HCT116 (cell line): ENCODE results near the gene STARD3. TPM values are rescaled to one million over a fixed set of nuclear protein-coding genes. Genes with fewer than 3 reads are reported as not detected.

Experiments
- ATAC-seq: fragments of 200-7000 bp; cut with Tn5 transposase; 2 replicates; pipeline ENCODE4 v1.9.1; 2020; ENCODE audit warnings: mild to moderate bottlenecking, moderate library complexity
- BruUV-seq: library from RNA; stranded (reverse); fragments of 400-500 nt; replicated peaks from 2 replicates; lab custom pipeline; 2021; lab: Mats Ljungman, UMichigan
- CTCF ChIA-PET: fragments of 300-600 bp; sonication (Branson Sonifier 250); formaldehyde crosslinking; loops from one replicate; lab custom pipeline; 2021; ENCODE audit warnings: antibody characterized with exemption; lab: Charles Lee
- POLR2A ChIA-PET: fragments of 300-600, 350-600 bp; sonication (Branson Sonifier 250); formaldehyde crosslinking; loops from one replicate; lab custom pipeline; 2021; ENCODE audit warnings: antibody characterized with exemption; lab: Charles Lee
- RAD21 ChIA-PET, 2 experiments: fragments of 300-600 bp; sonication (Branson Sonifier 250); formaldehyde crosslinking; loops; one replicate each; lab custom pipeline; 2023; ENCODE audit warnings: low total read pairs in 2 of 2; ENCODE audit not compliant: uncharacterized antibody in 2 of 2, unreplicated experiment in 2 of 2, low non-redundant PET in 1 of 2; lab: Charles Lee
- DNase-seq: peaks from one replicate; pipeline ENCODE4 v3.0.0-alpha.2; 2010; ENCODE audit warnings: low read depth, low spot score
- H2AFZ ChIP-seq: fragments of 200-600 bp; shearing (Covaris generic), sonication (generic); 2 replicates; pipeline ENCODE4 v1.6.1; 2017; ENCODE audit warnings: low read depth, mixed run types, mixed read lengths, antibody characterized with exemption, low read length; ENCODE audit not compliant: poor library complexity, severe bottlenecking
- H3K27ac ChIP-seq: 2 replicates; pipeline ENCODE4 v1.5.1; 2012; ENCODE audit warnings: low read depth, low read length
- H3K27me3 ChIP-seq: fragments of 200-600 bp; sonication (generic); 2 replicates; pipeline ENCODE4 v1.6.1; 2016; ENCODE audit warnings: mixed run types, low read length, mixed read lengths; ENCODE audit not compliant: insufficient read depth
- H3K36me3 ChIP-seq, 2 experiments: fragments of 200-500 bp in 1 of 2; fragments of 200-600 bp in 1 of 2; sonication (Bioruptor generic) in 1 of 2; sonication (generic) in 1 of 2; 2 replicates each; pipeline versions ENCODE4 v1.5.1 to v1.6.1; 2014 to 2016; ENCODE audit warnings: low read length in 2 of 2, inconsistent platforms in 1 of 2, mixed read lengths in 1 of 2, mixed run types in 1 of 2; ENCODE audit not compliant: insufficient read depth in 2 of 2, control insufficient read depth in 1 of 2
- H3K4me1 ChIP-seq, 2 experiments: fragments of 200-600 bp in 1 of 2; sonication (generic) in 1 of 2; 2 replicates each; pipeline versions ENCODE4 v1.5.1 to v1.6.1; 2012 to 2017; ENCODE audit warnings: low read length in 2 of 2, inconsistent platforms in 1 of 2, mild to moderate bottlenecking in 1 of 2, mixed read lengths in 1 of 2, mixed run types in 1 of 2, moderate library complexity in 1 of 2; ENCODE audit not compliant: insufficient read depth in 2 of 2, control insufficient read depth in 1 of 2
- H3K4me2 ChIP-seq: fragments of 200-600 bp; sonication (generic); 2 replicates; pipeline ENCODE4 v1.6.1; 2017; ENCODE audit warnings: mixed run types, low read length, mixed read lengths
- H3K4me3 ChIP-seq, 2 experiments: fragments of 200-600 bp in 1 of 2; sonication (generic) in 1 of 2; replicated peaks in 1 of 2; 2 replicates each; pipeline ENCODE4 v1.5.1; 2011 to 2016; ENCODE audit warnings: low read length in 2 of 2, control low read depth in 1 of 2, low read depth in 1 of 2, mild to moderate bottlenecking in 1 of 2, mixed read lengths in 1 of 2, mixed run types in 1 of 2
- H3K79me2 ChIP-seq: fragments of 200-600 bp; sonication (generic); 2 replicates; pipeline ENCODE4 v1.6.1; 2017; ENCODE audit warnings: mild to moderate bottlenecking, mixed run types, low read length, moderate library complexity, mixed read lengths; ENCODE audit not compliant: insufficient read depth
- H3K9ac ChIP-seq: fragments of 200-600 bp; sonication (generic); 2 replicates; pipeline ENCODE4 v1.6.1; 2016; ENCODE audit warnings: low read length, mixed read lengths
- H3K9me2 ChIP-seq: fragments of 200-600 bp; sonication (generic), shearing (Covaris generic); 2 replicates; pipeline ENCODE4 v1.6.1; 2017; ENCODE audit warnings: mixed run types, mild to moderate bottlenecking, moderate library complexity; ENCODE audit not compliant: insufficient read depth
- H3K9me3 ChIP-seq, 2 experiments: fragments of 200-500 bp in 1 of 2; fragments of 200-600 bp in 1 of 2; sonication (Bioruptor generic) in 1 of 2; sonication (generic) in 1 of 2; 2 replicates each; pipeline ENCODE4 v1.6.1; 2014 to 2017; ENCODE audit warnings: low read length in 2 of 2, mixed read lengths in 2 of 2, inconsistent platforms in 1 of 2, low read depth in 1 of 2, mild to moderate bottlenecking in 1 of 2, mixed run types in 1 of 2, moderate library complexity in 1 of 2; ENCODE audit not compliant: control insufficient read depth in 1 of 2, insufficient read depth in 1 of 2
- H4K20me1 ChIP-seq: fragments of 200-600 bp; sonication (generic), shearing (Covaris generic); 2 replicates; pipeline ENCODE4 v1.6.1; 2017; ENCODE audit warnings: mixed run types, mild to moderate bottlenecking, moderate library complexity; ENCODE audit not compliant: insufficient read depth
- TCF7L2 ChIP-seq: IDR thresholded peaks from 2 replicates; pipeline ENCODE4 v1.7.0; 2011; ENCODE audit warnings: borderline replicate concordance, inconsistent platforms; ENCODE audit not compliant: insufficient read depth, insufficient read length; ENCODE audit errors: extremely low read depth
- ZFX ChIP-seq: fragments of 450-650 bp; IDR thresholded peaks from 2 replicates; pipeline ENCODE4 v1.6.1; 2017
- intact Hi-C: fragments of 100-400 bp; cut with micrococcal nuclease; formaldehyde crosslinking; loops from 2 replicates; pipeline ENCODE4 v1.10.0; 2022
- total RNA-seq: library from RNA; stranded (reverse); gene quantifications from one replicate; pipeline ENCODE4 v1.2.1, GENCODE V29; 2021; ENCODE audit not compliant: unreplicated experiment
- TF ChIP-seq, protein P1 (sequence below), 3 experiments: fragments of 200-600 bp in 1 of 3; sonication (generic) in 1 of 3; IDR thresholded peaks in 2 of 3; conservative IDR thresholded peaks in 1 of 3; 2 replicates each; pipeline ENCODE4 v1.5.1; 2012 to 2017; ENCODE audit warnings: low read depth in 2 of 3, low read length in 2 of 3, antibody characterized with exemption in 1 of 3, borderline replicate concordance in 1 of 3, control low read depth in 1 of 3, mild to moderate bottlenecking in 1 of 3, mixed read lengths in 1 of 3, mixed run types in 1 of 3, moderate library complexity in 1 of 3; ENCODE audit not compliant: insufficient read depth in 1 of 3

Gene STARD3
- total RNA-seq, 1 experiment from 2014 or later, result 73.9 TPM

DNA sequence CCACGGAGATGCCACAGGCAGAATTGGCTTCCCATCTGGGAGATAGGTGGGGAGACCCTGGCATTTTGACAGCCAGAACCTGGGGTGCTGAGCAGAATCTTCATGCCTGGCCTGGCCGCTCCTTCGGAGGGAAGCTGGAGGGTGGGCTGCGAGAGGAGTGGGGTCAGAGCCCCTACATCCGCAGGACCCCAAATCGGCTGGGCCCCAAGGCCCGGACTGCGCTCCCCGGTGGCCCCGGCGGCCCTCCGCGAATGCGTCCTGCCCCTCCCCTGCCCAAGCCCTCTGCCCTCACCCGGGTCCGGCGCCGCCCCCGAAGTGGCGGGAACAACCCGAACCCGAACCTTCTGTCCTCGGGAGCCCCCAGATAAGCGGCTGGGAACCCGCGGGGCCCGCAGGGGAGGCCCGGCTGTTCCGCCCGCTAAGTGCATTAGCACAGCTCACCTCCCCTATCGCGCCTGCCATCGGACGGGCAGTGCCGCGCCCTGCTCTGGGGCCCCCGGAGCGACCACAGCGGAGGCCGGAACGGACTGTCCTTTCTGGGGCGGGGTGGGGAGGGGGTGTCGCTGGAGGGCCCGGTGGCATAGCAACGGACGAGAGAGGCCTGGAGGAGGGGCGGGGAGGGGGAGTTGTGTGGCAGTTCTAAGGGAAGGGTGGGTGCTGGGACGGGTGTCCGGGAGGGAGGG is 30.5 kb downstream of the STARD3 start:
- Histone ChIP-seq H4K20me1 (no peaks in the 10 kb centered on the region), H2AFZ (no peak overlapping the region)
- POLR2A ChIA-PET, result no interaction called here
- RAD21 ChIA-PET, result no interaction called here
- intact Hi-C loops, result no loop called here
- no peak for TF ChIP-seq TCF7L2
- TF ChIP-seq, all 23 proteins: peak for 0
- no peaks in the 10 kb centered on the region for H3K27me3 ChIP-seq
- BruUV-seq, result no TSS peak
- DNase-seq (no peak), ATAC-seq (no peak)
- no peak overlapping the region; the same call in 1 of the 2 replicates for H3K4me2 ChIP-seq
- H3K4me1 ChIP-seq, result peaks cover 23 to 34% of the 10 kb centered on the region in 2 experiments
- CTCF ChIA-PET, result interaction anchor here (1.4 kb wide), 1 partner anchor 46 kb away, joined by 4 read pairs; no protein-coding TSS in a partner anchor
- H3K9me3 ChIP-seq, result no peaks in the 10 kb centered on the region
- no peaks in the 10 kb centered on the region for H3K9me2 ChIP-seq
- no peak overlapping the region for H3K4me3 ChIP-seq
- peaks cover 0 to 1% of the 10 kb centered on the region in 2 experiments; a peak in 1 of 4 replicates for H3K36me3 ChIP-seq
- H3K27ac ChIP-seq, result no peak overlapping the region
- H3K9ac ChIP-seq, result no peak overlapping the region
- no peaks in the 10 kb centered on the region for H3K79me2 ChIP-seq

DNA sequence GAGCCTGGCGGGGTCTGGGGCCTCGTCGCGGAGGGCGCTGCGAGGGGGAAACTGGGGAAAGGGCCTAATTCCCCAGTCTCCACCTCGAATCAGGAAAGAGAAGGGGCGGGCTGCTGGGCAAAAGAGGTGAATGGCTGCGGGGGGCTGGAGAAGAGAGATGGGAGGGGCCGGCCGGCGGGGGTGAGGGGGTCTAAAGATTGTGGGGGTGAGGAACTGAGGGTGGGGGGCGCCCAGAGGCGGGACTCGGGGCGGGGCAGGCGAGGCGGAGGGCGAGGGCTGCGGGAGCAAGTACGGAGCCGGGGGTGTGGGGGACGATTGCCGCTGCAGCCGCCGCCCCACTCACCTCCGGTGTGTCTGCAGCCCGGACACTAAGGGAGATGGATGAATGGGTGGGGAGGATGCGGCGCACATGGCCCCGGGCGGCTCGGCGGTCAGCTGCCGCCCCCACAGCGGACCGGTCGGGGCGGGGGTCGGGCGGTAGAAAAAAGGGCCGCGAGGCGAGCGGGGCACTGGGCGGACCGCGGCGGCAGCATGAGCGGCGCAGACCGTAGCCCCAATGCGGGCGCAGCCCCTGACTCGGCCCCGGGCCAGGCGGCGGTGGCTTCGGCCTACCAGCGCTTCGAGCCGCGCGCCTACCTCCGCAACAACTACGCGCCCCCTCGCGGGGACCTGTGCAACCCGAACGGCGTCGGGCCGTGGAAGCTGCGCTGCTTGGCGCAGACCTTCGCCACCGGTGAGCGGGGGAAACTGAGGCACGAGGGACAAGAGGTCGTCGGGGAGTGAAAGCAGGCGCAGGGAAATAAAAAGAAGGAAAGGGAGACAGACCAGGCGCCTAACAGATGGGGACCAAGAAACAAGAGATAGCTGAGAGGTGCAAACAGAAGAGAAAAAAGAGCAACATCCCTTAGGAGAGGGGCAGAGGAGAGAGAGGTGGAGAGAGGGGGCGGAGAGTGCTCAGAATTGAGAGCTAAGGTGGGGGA is 31.3 kb downstream of the STARD3 start, which contains the start of gene PNMT:
Gene PNMT (plus strand): TSS at position 509 of the 980 bp plus-strand sequence. CDS start 23 bp downstream, at position 532.
- intact Hi-C loops, result no loop called here
- Histone ChIP-seq H3K9ac (no peak within 1 kb of the TSS), H3K9me2 (no peaks in the 10 kb centered on the region), H3K9me3 (no peaks in the 10 kb centered on the region), H4K20me1 (no peaks in the 10 kb centered on the region), H3K4me3 (no peak within 1 kb of the TSS), H3K27ac (no peak within 1 kb of the TSS), H3K36me3 (no peaks in the 10 kb centered on the region), H3K27me3 (no peaks in the 10 kb centered on the region), H3K79me2 (no peaks in the 10 kb centered on the region), H3K4me1 (peaks cover 15 to 27% of the 10 kb centered on the region in 2 experiments), H2AFZ (no peak within 1 kb of the TSS)
- BruUV-seq, result no TSS peak
- RAD21 ChIA-PET, result no interaction called here
- CTCF ChIA-PET, result no interaction called here
- POLR2A ChIA-PET, result no interaction called here
- TF ChIP-seq ZFX, result no peak
- TF ChIP-seq, protein P1, sequence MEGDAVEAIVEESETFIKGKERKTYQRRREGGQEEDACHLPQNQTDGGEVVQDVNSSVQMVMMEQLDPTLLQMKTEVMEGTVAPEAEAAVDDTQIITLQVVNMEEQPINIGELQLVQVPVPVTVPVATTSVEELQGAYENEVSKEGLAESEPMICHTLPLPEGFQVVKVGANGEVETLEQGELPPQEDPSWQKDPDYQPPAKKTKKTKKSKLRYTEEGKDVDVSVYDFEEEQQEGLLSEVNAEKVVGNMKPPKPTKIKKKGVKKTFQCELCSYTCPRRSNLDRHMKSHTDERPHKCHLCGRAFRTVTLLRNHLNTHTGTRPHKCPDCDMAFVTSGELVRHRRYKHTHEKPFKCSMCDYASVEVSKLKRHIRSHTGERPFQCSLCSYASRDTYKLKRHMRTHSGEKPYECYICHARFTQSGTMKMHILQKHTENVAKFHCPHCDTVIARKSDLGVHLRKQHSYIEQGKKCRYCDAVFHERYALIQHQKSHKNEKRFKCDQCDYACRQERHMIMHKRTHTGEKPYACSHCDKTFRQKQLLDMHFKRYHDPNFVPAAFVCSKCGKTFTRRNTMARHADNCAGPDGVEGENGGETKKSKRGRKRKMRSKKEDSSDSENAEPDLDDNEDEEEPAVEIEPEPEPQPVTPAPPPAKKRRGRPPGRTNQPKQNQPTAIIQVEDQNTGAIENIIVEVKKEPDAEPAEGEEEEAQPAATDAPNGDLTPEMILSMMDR (IDR thresholded peaks at IDR 0.05 in 2 of 3, conservative IDR thresholded peaks at IDR 0.05 in 1 of 3; ENCODE audit: borderline replicate concordance in 1 of 3, insufficient read depth in 1 of 3, low read depth in 2 of 3, low read length in 2 of 3), result peak in 2 of 3 experiments; percentile 20 to 27; a peak in 3 of 6 replicates
- TF ChIP-seq, all 23 proteins: peak for 1
- no peak for DNase-seq
- H3K4me2 ChIP-seq, result no peak within 1 kb of the TSS
- no peak for ATAC-seq
